Glutamatergic neuron (in vitro differentiated cells): ENCODE data around the gene ZNF367. TPM values are rescaled to one million over a fixed set of nuclear protein-coding genes. Genes with fewer than 3 reads are reported as not detected.

Experiments used
- DNase-seq: peaks from one replicate; pipeline ENCODE4 v3.0.0; 2022
- H3K27ac Mint-ChIP-seq: one replicate; pipeline ENCODE4 v1.8.0; 2020; ENCODE audit warnings: mild to moderate bottlenecking, mixed read lengths, inconsistent platforms; ENCODE audit not compliant: unreplicated experiment
- H3K27me3 Mint-ChIP-seq: one replicate; pipeline ENCODE4 v1.8.0; 2020; ENCODE audit warnings: mild to moderate bottlenecking, moderate library complexity, mixed read lengths, inconsistent platforms; ENCODE audit not compliant: unreplicated experiment
- H3K36me3 Mint-ChIP-seq: one replicate; pipeline ENCODE4 v1.8.0; 2020; ENCODE audit warnings: mild to moderate bottlenecking, mixed read lengths, inconsistent platforms; ENCODE audit not compliant: unreplicated experiment
- H3K4me1 Mint-ChIP-seq: one replicate; pipeline ENCODE4 v1.8.0; 2020; ENCODE audit warnings: mild to moderate bottlenecking, low read depth, mixed read lengths, inconsistent platforms; ENCODE audit not compliant: unreplicated experiment
- H3K4me3 Mint-ChIP-seq: one replicate; pipeline ENCODE4 v1.8.0; 2020; ENCODE audit warnings: mild to moderate bottlenecking, mixed read lengths, inconsistent platforms; ENCODE audit not compliant: unreplicated experiment
- H3K9me3 Mint-ChIP-seq: one replicate; pipeline ENCODE4 v1.8.0; 2020; ENCODE audit warnings: mild to moderate bottlenecking, moderate library complexity, mixed read lengths, inconsistent platforms; ENCODE audit not compliant: unreplicated experiment
- CTCF ChIP-seq: fragments of 200-600 bp; sonication (generic); IDR thresholded peaks from one replicate; pipeline ENCODE4 v1.5.0; 2021; ENCODE audit not compliant: partially characterized antibody, unreplicated experiment
- total RNA-seq: library from RNA; stranded (reverse); fragmentation: NEBNext Ultra II Directional; extraction: Animal tissue kit (Norgen Biotek cat#: 25700); gene quantifications from one replicate; pipeline ENCODE4 v1.2.1, GENCODE V29; 2021; ENCODE audit not compliant: unreplicated experiment

The ZNF367 gene
- total RNA-seq, 1 donor from 2014 or later: 39.5 TPM

GRCh38 chr9:96420468-96421219 is 2.5 kb upstream of the ZNF367 start:
- Mint-ChIP-seq H3K27ac (peak overlapping the region; percentile 69), H3K4me3 (no peak overlapping the region), H3K4me1 (peaks cover 13% of the 10 kb centered on the region), H3K9me3 (peaks cover 4% of the 10 kb centered on the region), H3K27me3 (peaks cover 4% of the 10 kb centered on the region), H3K36me3 (no peaks in the 10 kb centered on the region)
- no peak for TF ChIP-seq CTCF
- no peak for DNase-seq

GRCh38 chr9:96419691-96419969 is 1.5 kb upstream of the ZNF367 start:
- Mint-ChIP-seq H3K4me1 (peaks cover 13% of the 10 kb centered on the region), H3K4me3 (peak overlapping the region; percentile 89), H3K27ac (peak overlapping the region; percentile 76), H3K36me3 (no peaks in the 10 kb centered on the region), H3K27me3 (peaks cover 4% of the 10 kb centered on the region), H3K9me3 (peaks cover 4% of the 10 kb centered on the region)
- no peak for DNase-seq
- TF ChIP-seq CTCF: no peak

GRCh38 chr9:96418920-96419690 is 935 bp upstream of the ZNF367 start:
- Mint-ChIP-seq H3K36me3 (no peaks in the 10 kb centered on the region), H3K4me3 (peak overlapping the region; percentile 90), H3K27ac (peak overlapping the region; percentile 96)

GRCh38 chr9:96417661-96418082 is 498 bp downstream of the ZNF367 start:
- peaks cover 4% of the 10 kb centered on the region for H3K9me3 Mint-ChIP-seq
- no peaks in the 10 kb centered on the region for H3K36me3 Mint-ChIP-seq
- H3K27me3 Mint-ChIP-seq: peaks cover 4% of the 10 kb centered on the region
- TF ChIP-seq CTCF: no peak
- H3K4me1 Mint-ChIP-seq: peaks cover 17% of the 10 kb centered on the region
- H3K4me3 Mint-ChIP-seq: peak overlapping the region; percentile 82
- peak overlapping the region; percentile 72 for H3K27ac Mint-ChIP-seq
- DNase-seq: peak; percentile 37

More at GRCh38 chr9:96418920-96419690, 935 bp upstream of the ZNF367 start:
- peaks cover 13% of the 10 kb centered on the region for H3K4me1 Mint-ChIP-seq
- TF ChIP-seq CTCF: no peak
- peaks cover 4% of the 10 kb centered on the region for H3K9me3 Mint-ChIP-seq
- DNase-seq: peak; percentile 82
- H3K27me3 Mint-ChIP-seq: peaks cover 4% of the 10 kb centered on the region
